HT1080 (cell line): ENCODE data around the gene SPEF1. TPM values are rescaled to one million over a fixed set of nuclear protein-coding genes. Genes with fewer than 3 reads are reported as not detected.

ENCODE experiments used
- DNase-seq: peaks from one replicate; pipeline ENCODE4 v3.0.0-alpha.2; 2015; ENCODE audit warnings: low read depth
- total RNA-seq: library from RNA; depleted of rRNA; stranded (reverse); fragments of >200 nt; shearing (Covaris generic); gene quantifications from 2 replicates; pipeline ENCODE4 v1.2.3, GENCODE V29; 2014

Gene SPEF1
- total RNA-seq, 1 experiment from 2014 or later = not detected

DNA sequence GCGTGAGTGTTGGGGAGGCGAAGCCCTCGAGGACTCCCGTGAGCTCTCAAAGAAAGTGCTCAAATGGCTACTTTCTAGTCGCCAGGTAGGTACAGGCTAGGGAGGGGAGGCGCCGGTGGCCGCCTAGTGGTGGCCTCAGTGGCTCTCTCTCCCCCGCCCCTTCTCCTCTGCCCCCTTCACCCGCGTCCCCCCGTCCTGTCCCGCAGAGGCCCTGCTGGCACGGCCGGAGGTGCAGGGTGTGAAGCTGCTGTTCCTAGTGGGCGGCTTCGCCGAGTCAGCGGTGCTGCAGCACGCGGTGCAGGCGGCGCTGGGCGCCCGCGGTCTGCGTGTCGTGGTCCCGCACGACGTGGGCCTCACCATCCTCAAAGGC lies 30.0 kb downstream of the SPEF1 start:
- DNase-seq = no peak

GRCh38 chr20:3749689-3750531 lies 31.3 kb downstream of the SPEF1 start:
- no peak for DNase-seq

DNA sequence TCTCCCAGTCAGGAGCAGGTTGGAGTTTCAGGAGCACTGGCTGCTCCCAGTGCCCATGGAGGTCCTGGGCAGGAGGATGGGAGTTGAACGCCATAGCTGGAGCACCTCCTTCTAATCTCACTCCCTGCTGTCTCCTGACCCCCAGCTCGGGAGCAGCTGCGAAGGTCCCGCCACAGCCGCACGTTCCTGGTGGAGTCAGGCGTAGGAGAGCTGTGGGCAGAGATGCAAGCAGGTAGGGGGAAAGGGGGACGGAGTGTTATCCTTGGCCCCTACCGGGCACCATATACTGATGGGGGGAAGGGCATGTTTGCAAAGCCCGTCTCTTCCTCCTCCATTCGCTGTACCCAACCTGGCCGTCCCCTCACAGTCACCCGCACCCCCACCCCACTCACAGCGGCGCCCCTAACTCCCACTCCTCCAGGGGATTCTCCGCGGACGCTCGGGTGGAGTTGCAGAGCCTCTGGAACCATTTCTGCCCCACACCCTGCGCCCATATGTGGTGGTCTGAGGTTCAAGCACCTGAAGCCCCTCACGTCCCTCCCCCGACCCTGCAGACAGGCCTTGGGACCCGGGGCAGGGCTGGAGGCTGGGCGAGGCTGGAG lies 32.1 kb downstream of the SPEF1 start:
- DNase-seq = no peak

DNA sequence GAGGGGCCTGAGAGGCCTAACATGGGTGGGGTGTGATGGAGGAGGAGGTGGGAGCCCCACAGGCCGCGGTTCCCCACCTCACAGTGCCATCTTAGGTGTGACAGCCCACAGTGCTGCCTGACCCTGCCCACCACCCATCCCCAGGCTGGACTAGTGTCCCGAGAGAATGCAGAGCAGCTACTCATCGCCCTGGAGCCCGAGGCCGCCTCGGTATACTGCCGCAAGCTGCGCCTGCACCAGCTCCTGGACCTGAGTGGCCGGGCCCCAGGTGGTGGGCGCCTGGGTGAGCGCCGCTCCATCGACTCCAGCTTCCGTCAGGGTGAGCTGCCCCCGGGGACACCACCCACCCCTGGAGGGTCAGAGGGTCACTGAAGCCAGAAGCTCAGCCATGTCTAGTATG lies 33.2 kb downstream of the SPEF1 start:
- DNase-seq = no peak

DNA sequence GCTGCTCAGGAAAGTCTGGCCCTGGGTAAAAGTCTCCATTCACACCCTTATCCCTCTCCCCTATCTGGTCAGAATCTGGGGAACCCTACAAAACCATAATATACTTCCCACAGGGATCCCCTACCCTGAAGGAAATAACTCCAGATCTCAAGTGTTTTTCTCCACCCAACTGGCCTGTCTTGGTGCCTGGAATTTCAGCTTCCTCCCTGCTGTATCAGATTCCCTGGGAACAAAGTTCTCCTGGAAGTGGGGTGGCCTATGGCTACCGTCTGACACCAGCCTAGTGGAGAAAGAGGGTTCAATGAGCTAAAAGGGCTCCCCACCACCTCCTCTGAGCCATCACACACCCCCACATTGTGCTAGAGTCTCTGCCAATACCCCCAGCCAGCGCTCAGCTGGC lies 33.8 kb downstream of the SPEF1 start:
- no peak for DNase-seq

- DNase-seq = no peak
These were observed 35.5 kb downstream of the SPEF1 start for GRCh38 chr20:3745686-3746173.

- DNase-seq = no peak
These were observed 36.2 kb downstream of the SPEF1 start for GRCh38 chr20:3744806-3745685.

DNA sequence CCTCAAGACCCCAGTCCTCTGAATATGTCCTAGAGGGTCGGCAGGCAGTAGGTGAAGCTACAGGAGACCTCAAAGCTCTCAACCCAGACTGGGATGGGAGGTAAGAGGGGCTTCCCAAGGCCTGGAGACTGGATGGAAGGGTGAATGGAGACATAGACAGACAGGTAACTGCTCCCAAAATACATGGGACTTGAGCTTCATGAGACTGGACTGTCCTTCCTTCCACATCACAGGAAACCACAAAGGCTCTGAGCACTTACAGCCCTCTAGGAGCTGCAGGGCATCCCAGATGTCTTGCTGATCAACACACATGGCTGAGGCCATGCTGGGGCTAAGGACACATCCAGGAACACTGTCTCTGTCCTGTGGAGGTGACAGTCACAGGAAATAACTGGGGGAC lies 37.2 kb downstream of the SPEF1 start:
- DNase-seq = no peak

GRCh38 chr20:3743251-3743650 lies 38.0 kb downstream of the SPEF1 start:
- DNase-seq = no peak

- no peak for DNase-seq
These were observed 39.3 kb downstream of the SPEF1 start for GRCh38 chr20:3741836-3742458.

GRCh38 chr20:3740615-3741301 lies 40.5 kb downstream of the SPEF1 start:
- no peak for DNase-seq

DNA sequence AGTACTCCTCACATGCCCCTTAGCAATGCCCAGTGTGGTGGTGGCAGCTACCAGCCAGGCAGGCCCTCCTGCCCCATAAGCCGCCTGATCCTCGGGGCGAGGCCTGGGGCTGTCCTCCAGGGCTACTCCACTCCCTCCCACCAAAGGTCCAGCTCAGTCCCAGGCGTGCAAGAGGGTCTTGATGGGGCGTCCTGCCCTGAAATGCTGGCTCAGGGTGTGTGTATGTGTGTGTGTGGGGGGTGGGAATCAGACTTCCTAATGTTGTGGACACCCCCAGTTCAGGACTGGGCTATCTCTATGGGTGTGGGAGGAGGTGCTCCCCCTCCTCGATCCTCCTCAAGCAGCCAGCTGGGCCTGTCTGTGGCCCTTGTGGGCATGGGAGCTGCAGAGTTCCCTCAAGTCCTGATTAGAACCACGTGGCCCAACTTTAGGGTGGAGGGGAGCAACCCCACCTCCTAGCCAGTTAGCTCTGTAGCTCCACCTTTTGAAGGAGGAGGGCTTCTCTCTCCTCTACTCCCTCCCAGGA lies 41.3 kb downstream of the SPEF1 start:
- DNase-seq = no peak

DNA sequence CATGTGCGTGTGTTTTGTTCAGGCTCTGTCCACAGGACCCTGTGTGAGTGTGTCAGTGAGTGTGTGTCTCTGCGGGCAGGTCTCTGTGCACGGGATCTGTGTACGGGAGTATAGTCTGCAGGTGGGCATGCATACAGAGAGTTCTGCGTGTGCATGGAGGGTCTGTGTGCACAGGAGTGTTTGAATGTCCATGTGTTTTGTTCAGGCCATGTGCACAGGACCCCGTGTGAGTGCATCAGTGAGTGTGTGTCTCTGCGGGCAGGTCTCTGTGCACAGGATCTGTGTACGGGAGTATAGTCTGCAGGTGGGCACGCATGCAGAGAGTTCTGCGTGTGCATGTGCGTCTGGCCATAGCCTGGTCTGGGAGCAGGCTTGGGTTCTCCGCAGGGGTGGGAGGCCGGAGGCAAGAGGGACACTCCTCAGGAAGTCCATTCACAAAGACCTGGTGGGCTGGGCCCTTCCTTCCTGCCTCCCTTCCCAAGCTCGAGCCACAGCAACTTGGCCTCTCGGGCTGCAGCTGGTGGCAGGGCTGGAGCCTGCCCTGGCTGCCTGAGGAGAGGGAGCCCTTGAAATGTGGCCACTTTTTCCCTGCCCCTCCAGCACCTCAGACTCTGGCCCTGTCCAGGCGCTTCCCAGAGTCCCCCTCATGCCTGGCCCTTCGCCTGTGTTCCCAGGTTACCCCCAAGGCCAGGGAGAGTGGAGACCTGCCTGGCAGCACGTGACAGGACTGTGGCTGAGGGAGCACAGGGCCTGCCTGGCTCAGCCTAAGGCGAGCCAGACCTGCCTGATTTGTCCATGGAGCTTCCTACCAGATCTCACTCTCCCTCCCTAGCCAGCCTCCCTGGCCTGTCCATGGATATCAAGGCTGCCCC lies 42.0 kb downstream of the SPEF1 start:
- no peak for DNase-seq

DNA sequence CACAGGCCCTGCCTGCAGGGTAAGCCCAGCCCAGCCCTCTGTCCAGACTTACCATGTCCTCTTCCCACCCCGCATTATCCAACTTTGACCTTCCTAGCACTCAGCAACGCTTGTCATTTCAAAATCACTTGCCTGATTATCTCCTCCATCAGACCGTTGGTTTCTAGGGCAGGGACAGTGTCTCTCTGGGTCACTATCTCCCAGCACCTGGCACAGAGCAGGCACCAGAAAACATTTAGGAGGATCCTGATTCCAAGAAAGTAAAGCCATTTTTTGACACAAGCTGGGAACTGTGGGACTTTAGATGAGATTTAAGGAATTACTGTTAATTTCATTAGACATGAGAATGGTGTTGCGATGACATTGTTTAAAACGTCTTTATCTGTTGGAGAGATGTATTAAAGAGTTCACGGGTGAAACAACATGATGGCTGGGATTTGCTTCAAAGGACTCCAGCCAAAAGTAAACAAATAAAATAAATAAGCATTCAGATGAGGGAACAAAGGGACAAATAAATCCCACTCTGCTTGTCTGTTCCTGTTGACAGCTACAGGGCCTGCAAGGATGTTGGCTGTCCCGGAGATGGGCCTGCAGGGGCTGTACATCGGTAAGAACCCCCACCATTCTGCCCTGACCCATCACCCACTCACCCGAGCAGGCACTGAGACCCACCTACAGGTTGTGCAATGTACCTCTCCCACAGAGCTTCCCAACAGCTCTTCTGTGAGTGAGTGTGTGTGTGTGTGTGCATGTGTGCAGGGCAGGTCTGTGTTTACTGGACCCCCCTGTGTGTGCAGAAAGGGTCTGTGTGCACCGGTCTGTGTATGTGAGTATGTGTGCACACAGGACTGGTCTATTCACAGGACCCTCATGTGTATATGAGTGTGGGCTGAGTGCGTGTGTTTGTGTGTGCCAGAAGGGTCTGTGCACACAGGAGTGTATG lies 42.9 kb downstream of the SPEF1 start:
- no peak for DNase-seq

- DNase-seq = no peak
These were observed 45.5 kb downstream of the SPEF1 start for GRCh38 chr20:3735768-3736167.

- DNase-seq = no peak
These were observed 47.0 kb downstream of the SPEF1 start for GRCh38 chr20:3734111-3734843.

DNA sequence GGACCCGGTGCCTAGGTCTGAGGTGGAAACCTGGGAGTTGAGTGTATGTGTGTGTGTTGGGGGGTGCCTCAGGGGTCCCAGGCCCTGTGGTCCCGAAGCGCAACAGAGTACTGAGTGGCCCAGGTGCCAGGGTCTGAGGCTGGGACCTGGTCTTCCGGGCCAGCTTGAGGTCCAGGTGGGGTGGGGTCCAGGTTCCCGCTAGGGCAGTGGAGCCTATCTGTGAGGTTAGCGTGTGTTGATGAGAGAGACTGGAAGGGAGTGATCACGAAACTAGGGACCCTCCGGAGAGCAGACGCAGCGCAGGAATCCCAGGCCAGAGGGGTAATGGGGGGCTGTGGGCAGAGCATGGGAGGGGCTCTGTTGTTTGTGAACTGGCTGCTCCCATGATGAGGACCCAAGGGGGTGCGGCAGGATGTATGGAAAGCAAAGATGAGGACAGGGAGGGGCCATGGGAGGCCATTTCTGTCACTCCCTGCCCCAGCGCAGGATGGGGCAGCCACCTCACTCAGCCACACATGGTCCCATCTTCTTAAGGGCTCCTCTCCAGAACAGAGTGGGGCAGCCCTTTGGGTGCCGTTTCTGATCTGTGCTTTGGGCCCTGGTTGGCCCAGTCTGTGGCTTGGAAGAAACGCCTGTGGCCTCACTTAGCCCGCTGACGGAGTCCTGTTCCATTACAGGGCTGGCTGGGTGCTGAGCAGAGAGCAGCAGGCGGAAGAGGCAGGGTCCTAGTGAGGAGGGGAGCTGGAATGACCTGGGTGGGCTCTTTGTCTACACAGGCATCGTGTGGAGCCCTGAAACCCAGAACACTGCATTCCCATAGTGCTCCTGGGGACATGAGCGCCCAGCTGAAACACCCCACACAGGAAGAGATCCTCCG lies 47.9 kb downstream of the SPEF1 start:
- DNase-seq = no peak
